A549 (cell line): ENCODE results near the gene FADS6. TPM values are rescaled to one million over a fixed set of nuclear protein-coding genes. Genes with fewer than 3 reads are reported as not detected.

Source experiments
- ATAC-seq, 2 experiments: fragments of 200-7000 bp in 1 of 2; fragments of >200 bp in 1 of 2; cut with Nextera tagmentation in 1 of 2; cut with Tn5 transposase in 1 of 2; 3 replicates each; pipeline versions ENCODE4 v1.8.0 to v1.9.1; 2018 to 2020; ENCODE audit warnings: mild to moderate bottlenecking in 1 of 2, moderate library complexity in 1 of 2
- CTCF ChIA-PET: fragments of 300-600 bp; sonication (Branson Sonifier 250); formaldehyde crosslinking; extraction: SDS; loops from one replicate; lab custom pipeline; 2021; ENCODE audit warnings: antibody characterized with exemption, inconsistent platforms; lab: Yijun Ruan, JAX
- POLR2A ChIA-PET: fragments of 350-600 bp; formaldehyde crosslinking; extraction: SDS; loops from one replicate; lab custom pipeline; 2021; ENCODE audit warnings: antibody characterized with exemption, inconsistent platforms; lab: Yijun Ruan, JAX
- DNase-seq, 2 experiments: peaks; one replicate each; pipeline versions ENCODE4 v3.0.0 to v3.0.0-alpha.2; 2011 to 2016; ENCODE audit warnings: low read depth in 1 of 2, low spot score in 1 of 2
- FAIRE-seq: peaks from 2 replicates; lab custom pipeline; 2011; peaks lifted over from hg19 to GRCh38; lab: Jason Lieb, UNC
- H3K27ac ChIP-seq, 2 experiments: fragments of >200 bp; sonication (Bioruptor Twin); formaldehyde crosslinking; 3 replicates each; pipeline ENCODE4 v1.5.1; 2016 to 2017
- H3K4me1 ChIP-seq: fragments of >200 bp; sonication (Bioruptor Twin); formaldehyde crosslinking; 3 replicates; pipeline ENCODE4 v1.6.1; 2016
- H3K4me2 ChIP-seq: fragments of >200 bp; sonication (Bioruptor Twin); formaldehyde crosslinking; 3 replicates; pipeline ENCODE4 v1.6.1; 2016
- H3K4me3 ChIP-seq: fragments of >200 bp; sonication (Bioruptor Twin); formaldehyde crosslinking; 3 replicates; pipeline ENCODE4 v1.5.1; 2016
- H3K9me3 ChIP-seq: fragments of >200 bp; sonication (Bioruptor Twin); formaldehyde crosslinking; 3 replicates; pipeline ENCODE4 v1.6.1; 2016
- BHLHE40 ChIP-seq: IDR thresholded peaks from 2 replicates; pipeline ENCODE4 v1.6.1; 2012; ENCODE audit warnings: low read depth, low read length, inconsistent platforms
- EHF ChIP-seq: fragments of 250-450 bp; sonication (Bioruptor Pico); IDR thresholded peaks from 2 replicates; pipeline ENCODE4 v1.5.0; 2020; ENCODE audit warnings: mild to moderate bottlenecking
- ELK1 ChIP-seq: fragments of 150-350 bp; IDR thresholded peaks from 2 replicates; pipeline ENCODE4 v1.6.1; 2014; ENCODE audit warnings: low read depth, mild to moderate bottlenecking, low read length
- EP300 ChIP-seq, 2 experiments: fragments of >200 bp; sonication (Bioruptor Twin); formaldehyde crosslinking; IDR thresholded peaks; 2 replicates in 1 of 2; 3 replicates in 1 of 2; pipeline ENCODE4 v1.6.1; 2016 to 2017
- ESRRA ChIP-seq: fragments of 150-350 bp; IDR thresholded peaks from 2 replicates; pipeline ENCODE4 v1.6.1; 2014; ENCODE audit warnings: mild to moderate bottlenecking, low read length, borderline replicate concordance
- FOSB ChIP-seq: fragments of 250-450 bp; sonication (Bioruptor Pico); IDR thresholded peaks from 2 replicates; pipeline ENCODE4 v1.5.0; 2020; ENCODE audit warnings: mild to moderate bottlenecking, moderate library complexity
- FOSL2 ChIP-seq, 2 experiments: fragments of 450-650 bp in 1 of 2; fragments of >200 bp in 1 of 2; sonication (Bioruptor Twin) in 1 of 2; formaldehyde crosslinking; IDR thresholded peaks; 2 replicates each; pipeline versions ENCODE4 v1.5.0 to v1.6.1; 2016 to 2020; ENCODE audit warnings: mild to moderate bottlenecking in 1 of 2, moderate library complexity in 1 of 2
- GATA3 ChIP-seq: IDR thresholded peaks from 2 replicates; pipeline ENCODE4 v1.6.1; 2012; ENCODE audit warnings: borderline replicate concordance
- HDAC2 ChIP-seq: fragments of 200-600 bp; sonication (generic); IDR thresholded peaks from 2 replicates; pipeline ENCODE4 v1.6.1; 2016
- HEYL ChIP-seq: fragments of 250-450 bp; sonication (Bioruptor Pico); IDR thresholded peaks from 2 replicates; pipeline ENCODE4 v1.8.0; 2021; ENCODE audit warnings: mild to moderate bottlenecking, moderate library complexity
- HOXB13 ChIP-seq: fragments of 250-450 bp; sonication (Bioruptor Pico); IDR thresholded peaks from 2 replicates; pipeline ENCODE4 v1.5.0; 2020; ENCODE audit warnings: low read depth, mild to moderate bottlenecking, moderate library complexity
- JUN ChIP-seq, 2 experiments: fragments of >200 bp; sonication (Bioruptor Twin); formaldehyde crosslinking; IDR thresholded peaks; 2 replicates in 1 of 2; 3 replicates in 1 of 2; pipeline ENCODE4 v1.6.1; 2016 to 2017
- KDM5A ChIP-seq: fragments of 200-600 bp; sonication (generic); IDR thresholded peaks from 2 replicates; pipeline ENCODE4 v1.6.1; 2016; ENCODE audit warnings: antibody characterized with exemption, mild to moderate bottlenecking
- MYC ChIP-seq: IDR thresholded peaks from 2 replicates; pipeline ENCODE4 v1.6.1; 2012; ENCODE audit warnings: mild to moderate bottlenecking, inconsistent platforms, low read length, improper control_type of control experiment, borderline replicate concordance
- NR3C1 ChIP-seq: fragments of >200 bp; sonication (Bioruptor Twin); formaldehyde crosslinking; IDR thresholded peaks from 3 replicates; pipeline ENCODE4 v1.6.1; 2017
- PBX3 ChIP-seq: IDR thresholded peaks from 2 replicates; pipeline ENCODE4 v1.6.1; 2012
- POLR2AphosphoS2 ChIP-seq: conservative IDR thresholded peaks from 2 replicates; pipeline ENCODE4 v1.6.1; 2012; ENCODE audit warnings: low read length, improper control_type of control experiment, inconsistent platforms
- RAD21 ChIP-seq, 2 experiments: fragments of >200 bp in 1 of 2; sonication (Bioruptor Twin) in 1 of 2; formaldehyde crosslinking in 1 of 2; IDR thresholded peaks in 1 of 2; conservative IDR thresholded peaks in 1 of 2; 2 replicates in 1 of 2; 3 replicates in 1 of 2; pipeline ENCODE4 v1.6.1; 2012 to 2018; ENCODE audit warnings: inconsistent platforms in 1 of 2
- RARB ChIP-seq: fragments of 250-450 bp; sonication (Bioruptor Pico); IDR thresholded peaks from 2 replicates; pipeline ENCODE4 v1.8.0; 2021; ENCODE audit warnings: mild to moderate bottlenecking, moderate library complexity
- SMC3 ChIP-seq: fragments of >200 bp; sonication (Bioruptor Twin); formaldehyde crosslinking; IDR thresholded peaks from 3 replicates; pipeline ENCODE4 v1.6.1; 2018; ENCODE audit warnings: inconsistent platforms
- TFCP2L1 ChIP-seq: fragments of 250-450 bp; sonication (Bioruptor Pico); IDR thresholded peaks from 2 replicates; pipeline ENCODE4 v1.5.0; 2021; ENCODE audit warnings: mild to moderate bottlenecking
- TP53 ChIP-seq: fragments of 250-450 bp; sonication (Bioruptor Pico); IDR thresholded peaks from 2 replicates; pipeline ENCODE4 v1.5.0; 2021; ENCODE audit warnings: mild to moderate bottlenecking, moderate library complexity
- USF2 ChIP-seq: fragments of 450-650 bp; IDR thresholded peaks from 2 replicates; pipeline ENCODE4 v1.6.1; 2014; ENCODE audit warnings: antibody characterized with exemption
- ZNF302 ChIP-seq: fragments of 250-450 bp; sonication (Bioruptor Pico); IDR thresholded peaks from 2 replicates; pipeline ENCODE4 v1.9.0; 2021; ENCODE audit warnings: inconsistent platforms, mild to moderate bottlenecking, moderate library complexity
- ZSCAN20 ChIP-seq: fragments of 250-450 bp; sonication (Bioruptor Pico); IDR thresholded peaks from 2 replicates; pipeline ENCODE4 v1.8.0; 2022; ENCODE audit warnings: mild to moderate bottlenecking, moderate library complexity
- WGBS: methylation state at CpG from one replicate; pipeline ENCODE4 v1.1.6; 2017; ENCODE audit errors: missing lambda C conversion rate; 5-methylcytosine and 5-hydroxymethylcytosine counted together
- polyA plus RNA-seq, 4 experiments: library from polyadenylated mRNA; depleted of rRNA in 3 of 4; stranded (reverse); fragments of >200 nt; fragmentation: RNase III in 1 of 4; extraction: RNeasy Plus Mini Kit Qiagen cat#74134 plus additional on column Dnase treatment in 1 of 4; gene quantifications; 2 replicates in 3 of 4; 3 replicates in 1 of 4; pipeline ENCODE4 v1.2.3, GENCODE V29; 2011 to 2017
- TF ChIP-seq, protein P1 (sequence below): fragments of >200 bp; sonication (Bioruptor Twin); formaldehyde crosslinking; IDR thresholded peaks from 3 replicates; pipeline ENCODE4 v1.5.1; 2016
- TF ChIP-seq, protein P2 (sequence below): IDR thresholded peaks from 2 replicates; pipeline ENCODE4 v1.6.1; 2012

Gene FADS6
- polyA plus RNA-seq, 2 of the 4 experiments (the other 2 are of a cell fraction) = 0.04 TPM; not detected in 1

- POLR2A ChIA-PET = interaction anchor here (0.9 to 2.8 kb wide), 2 partner anchors 32 kb away, joined by 3 to 24 read pairs; partner anchors contain the start of gene FDXR
- no peak overlapping the region for H3K4me2 ChIP-seq
- H3K9me3 ChIP-seq = no peaks in the 10 kb centered on the region
- peaks cover 4% of the 10 kb centered on the region; the same call in 1 of the 3 replicates for H3K4me1 ChIP-seq
- CTCF ChIA-PET = interaction anchor here (0.6 to 42.4 kb wide), 7 partner anchors 8 to 443 kb away, joined by 3 to 1302 read pairs (median 3); partner anchors contain the start of genes FDXR, GRIN2C and NAT9
- FAIRE-seq (no peak), DNase-seq (no peak), ATAC-seq (no peak)
- 80% methylated on average over 13 of the region's 13 CpGs for WGBS
- H3K4me3 ChIP-seq = no peak overlapping the region
- TF ChIP-seq HDAC2 (no peak), HEYL (no peak)
- no peak overlapping the region for H3K27ac ChIP-seq
Measured at GRCh38 chr17:74840989-74841666, 52.3 kb downstream of the FADS6 start.

- H3K4me3 ChIP-seq = no peak overlapping the region
- DNase-seq (no peak), FAIRE-seq (no peak), ATAC-seq (no peak)
- ChIA-PET POLR2A (interaction anchor here (0.9 kb wide), 1 partner anchor 33 kb away, joined by 3 read pairs; no protein-coding TSS in a partner anchor), CTCF (interaction anchor here (0.6 to 42.4 kb wide), 8 partner anchors 10 to 444 kb away, joined by 3 to 1302 read pairs (median 8); partner anchors contain the start of genes FDXR, GRIN2C and NAT9)
- 76% methylated on average over 6 of the region's 7 CpGs for WGBS
- peaks cover 4% of the 10 kb centered on the region; the same call in 1 of the 3 replicates for H3K4me1 ChIP-seq
- H3K27ac ChIP-seq = no peak overlapping the region
- no peak overlapping the region for H3K4me2 ChIP-seq
- H3K9me3 ChIP-seq = no peaks in the 10 kb centered on the region
- TF ChIP-seq FOSB (CRISPR knock-in tag) (no peak), ELK1 (no peak), TP53 (CRISPR knock-in tag) (no peak), HOXB13 (CRISPR knock-in tag) (no peak), BHLHE40 (no peak), RAD21 (conservative IDR thresholded peaks at IDR 0.05 in 1 of 2, IDR thresholded peaks at IDR 0.05 in 1 of 2) (no peak), FOSL2 (IDR thresholded peaks at IDR 0.05) (no peak), FOSL2 (CRISPR knock-in tag; IDR thresholded peaks at IDR 0.05) (no peak), JUN (IDR thresholded peaks at IDR 0.05) (no peak), POLR2AphosphoS2 (no peak)
- TF ChIP-seq, protein P1, sequence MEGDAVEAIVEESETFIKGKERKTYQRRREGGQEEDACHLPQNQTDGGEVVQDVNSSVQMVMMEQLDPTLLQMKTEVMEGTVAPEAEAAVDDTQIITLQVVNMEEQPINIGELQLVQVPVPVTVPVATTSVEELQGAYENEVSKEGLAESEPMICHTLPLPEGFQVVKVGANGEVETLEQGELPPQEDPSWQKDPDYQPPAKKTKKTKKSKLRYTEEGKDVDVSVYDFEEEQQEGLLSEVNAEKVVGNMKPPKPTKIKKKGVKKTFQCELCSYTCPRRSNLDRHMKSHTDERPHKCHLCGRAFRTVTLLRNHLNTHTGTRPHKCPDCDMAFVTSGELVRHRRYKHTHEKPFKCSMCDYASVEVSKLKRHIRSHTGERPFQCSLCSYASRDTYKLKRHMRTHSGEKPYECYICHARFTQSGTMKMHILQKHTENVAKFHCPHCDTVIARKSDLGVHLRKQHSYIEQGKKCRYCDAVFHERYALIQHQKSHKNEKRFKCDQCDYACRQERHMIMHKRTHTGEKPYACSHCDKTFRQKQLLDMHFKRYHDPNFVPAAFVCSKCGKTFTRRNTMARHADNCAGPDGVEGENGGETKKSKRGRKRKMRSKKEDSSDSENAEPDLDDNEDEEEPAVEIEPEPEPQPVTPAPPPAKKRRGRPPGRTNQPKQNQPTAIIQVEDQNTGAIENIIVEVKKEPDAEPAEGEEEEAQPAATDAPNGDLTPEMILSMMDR = no peak
- TF ChIP-seq, protein P2, sequence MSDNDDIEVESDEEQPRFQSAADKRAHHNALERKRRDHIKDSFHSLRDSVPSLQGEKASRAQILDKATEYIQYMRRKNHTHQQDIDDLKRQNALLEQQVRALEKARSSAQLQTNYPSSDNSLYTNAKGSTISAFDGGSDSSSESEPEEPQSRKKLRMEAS = no peak
Measured at GRCh38 chr17:74839990-74840852, 53.2 kb downstream of the FADS6 start.

- no peak overlapping the region for H3K4me2 ChIP-seq
- ATAC-seq (no peak), DNase-seq (no peak), FAIRE-seq (no peak)
- peaks cover 4% of the 10 kb centered on the region; the same call in 1 of the 3 replicates for H3K4me1 ChIP-seq
- no peak overlapping the region for H3K27ac ChIP-seq
- 80% methylated on average over 9 of the region's 9 CpGs for WGBS
- no peak overlapping the region for H3K4me3 ChIP-seq
- ChIA-PET POLR2A (no interaction called here), CTCF (interaction anchor here (0.7 to 42.4 kb wide), 12 partner anchors 8 to 476 kb away, joined by 3 to 1302 read pairs (median 6); partner anchors contain the start of genes BTBD17, FDXR, GRIN2C and NAT9)
- H3K9me3 ChIP-seq = no peaks in the 10 kb centered on the region
- TF ChIP-seq NR3C1 (no peak), KDM5A (no peak), EP300 (IDR thresholded peaks at IDR 0.05) (no peak), USF2 (no peak), TFCP2L1 (no peak), ESRRA (no peak), PBX3 (no peak), EHF (CRISPR knock-in tag) (no peak), RARB (no peak), ZSCAN20 (CRISPR knock-in tag) (no peak), HEYL (no peak), SMC3 (no peak), MYC (no peak), ZNF302 (no peak), RAD21 (conservative IDR thresholded peaks at IDR 0.05 in 1 of 2, IDR thresholded peaks at IDR 0.05 in 1 of 2) (no peak), GATA3 (no peak)
Measured at GRCh38 chr17:74838274-74838673, 55.2 kb downstream of the FADS6 start.
